PC-3 (cell line): ENCODE measurements around the gene RBMS3. TPM values are rescaled to one million over a fixed set of nuclear protein-coding genes. Genes with fewer than 3 reads are reported as not detected.
"Not testable (repeated sequence)": the region's sequence is repeated elsewhere in the genome, so short reads cannot be mapped to it uniquely, and the experiment has no call there.

Experiments used
- ATAC-seq: fragments of 200-7000 bp; cut with Tn5 transposase; 2 replicates; pipeline ENCODE4 v1.9.1; 2020; ENCODE audit warnings: mild to moderate bottlenecking, moderate library complexity
- BruUV-seq: library from RNA; stranded (reverse); fragments of 400-500 nt; replicated peaks from 2 replicates; lab custom pipeline; 2021; lab: Mats Ljungman, UMichigan
- CTCF ChIA-PET: fragments of 300-600 bp; sonication (Branson Sonifier 250); formaldehyde crosslinking; loops from one replicate; lab custom pipeline; 2022; ENCODE audit warnings: antibody characterized with exemption; lab: Charles Lee
- POLR2A ChIA-PET: fragments of 300-600 bp; sonication (Branson Sonifier 250); formaldehyde crosslinking; loops from one replicate; lab custom pipeline; 2022; ENCODE audit warnings: antibody characterized with exemption; ENCODE audit not compliant: unreplicated experiment; lab: Charles Lee
- DNase-seq: peaks from one replicate; pipeline ENCODE4 v3.0.0-alpha.2; 2015
- H2AFZ ChIP-seq: fragments of 300-600 bp; sonication (generic); 2 replicates; pipeline ENCODE4 v1.6.0; 2016; ENCODE audit warnings: antibody characterized with exemption, low read length
- H3F3A ChIP-seq: fragments of 300-600 bp; sonication (generic); one replicate; pipeline ENCODE4 v1.6.0; 2017; ENCODE audit warnings: antibody characterized with exemption, low read length, control low read depth, mild to moderate bottlenecking; ENCODE audit not compliant: unreplicated experiment
- H3K27ac ChIP-seq: fragments of 300-600 bp; sonication (generic); 2 replicates; pipeline ENCODE4 v1.5.1; 2016; ENCODE audit warnings: mild to moderate bottlenecking, low read length
- H3K27me3 ChIP-seq: fragments of 300-600 bp; sonication (generic); 2 replicates; pipeline ENCODE4 v1.6.1; 2016; ENCODE audit warnings: low read length, mixed read lengths
- H3K36me3 ChIP-seq: fragments of 300-600 bp; sonication (generic); 2 replicates; pipeline ENCODE4 v1.6.1; 2016; ENCODE audit warnings: low read depth, mixed run types, low read length, mixed read lengths
- H3K4me1 ChIP-seq: fragments of 300-600 bp; sonication (generic); 2 replicates; pipeline ENCODE4 v1.5.1; 2016; ENCODE audit warnings: low read length; ENCODE audit not compliant: insufficient read depth
- H3K4me2 ChIP-seq: fragments of 300-600 bp; sonication (generic); 2 replicates; pipeline ENCODE4 v1.6.0; 2016; ENCODE audit warnings: low read length
- H3K4me3 ChIP-seq: fragments of 300-600 bp; sonication (generic); 2 replicates; pipeline ENCODE4 v1.5.1; 2016; ENCODE audit warnings: mild to moderate bottlenecking, low read length, mixed read lengths
- H3K79me2 ChIP-seq: fragments of 300-600 bp; sonication (generic); 2 replicates; pipeline ENCODE4 v1.6.1; 2017; ENCODE audit warnings: low read length, mixed read lengths
- H3K9ac ChIP-seq: fragments of 300-600 bp; sonication (generic); 2 replicates; pipeline ENCODE4 v1.6.0; 2016; ENCODE audit warnings: mild to moderate bottlenecking, low read length
- H3K9me2 ChIP-seq: fragments of 300-600 bp; sonication (generic); replicated peaks from 2 replicates; pipeline ENCODE4 v1.6.1; 2016; ENCODE audit warnings: mixed run types, low read length, mixed read lengths
- H3K9me3 ChIP-seq: fragments of 300-600 bp; sonication (generic); 2 replicates; pipeline ENCODE4 v1.6.1; 2016; ENCODE audit warnings: low read length, mixed read lengths
- H4K20me1 ChIP-seq: fragments of 300-600 bp; sonication (generic); 2 replicates; pipeline ENCODE4 v1.6.1; 2016; ENCODE audit warnings: low read length, mixed read lengths
- EZH2 ChIP-seq: fragments of 300-600 bp; sonication (generic); IDR thresholded peaks from one replicate; pipeline ENCODE4 v1.6.1; 2017; ENCODE audit warnings: antibody characterized with exemption, mild to moderate bottlenecking, low read length; ENCODE audit not compliant: unreplicated experiment
- EZH2phosphoT487 ChIP-seq: fragments of 300-600 bp; sonication (generic); IDR thresholded peaks from 2 replicates; pipeline ENCODE4 v1.6.1; 2018; ENCODE audit warnings: mild to moderate bottlenecking, antibody characterized with exemption, low read length, borderline replicate concordance
- intact Hi-C: fragments of 100-400 bp; cut with micrococcal nuclease; formaldehyde crosslinking; loops from 2 replicates; pipeline ENCODE4 v1.9.0; 2023
- total RNA-seq: library from RNA; depleted of rRNA; stranded (reverse); fragments of >200 nt; gene quantifications from 2 replicates; pipeline ENCODE4 v1.2.3, GENCODE V29; 2014
- TF ChIP-seq, protein P1 (sequence below): fragments of 300-600 bp; sonication (generic); conservative IDR thresholded peaks from 2 replicates; pipeline ENCODE4 v1.5.1; 2017; ENCODE audit warnings: antibody characterized with exemption, low read depth, mild to moderate bottlenecking, low read length

Gene RBMS3
- total RNA-seq, 1 experiment from 2014 or later: 5.4 TPM

DNA sequence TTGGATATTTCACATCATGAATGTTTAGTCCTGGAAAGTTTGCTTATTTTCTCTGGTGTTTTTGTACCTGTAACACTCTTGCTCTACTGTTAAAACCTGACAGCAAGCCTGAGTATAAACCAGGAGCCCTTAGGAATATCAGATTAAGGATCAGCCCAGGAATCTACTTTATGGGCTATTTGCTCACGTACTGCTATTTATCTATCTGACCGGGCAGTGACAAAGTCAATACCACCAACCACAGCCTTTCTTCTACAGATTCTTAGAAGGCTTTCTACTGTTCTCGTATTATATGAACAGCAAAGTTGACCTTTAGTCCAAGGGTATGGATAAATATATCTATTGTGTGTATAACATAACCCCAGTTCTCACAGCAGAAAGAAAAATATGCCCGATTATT lies 521.2 kb downstream of the RBMS3 start:
- H3K4me2 ChIP-seq: 0 out of 2 replicates have a peak overlapping the region, but pooled peaks have one; percentile 10
- no peaks in the 10 kb centered on the region for H3K9me3 ChIP-seq
- H3K4me3 ChIP-seq: no peak overlapping the region
- ChIA-PET CTCF (no interaction called here), POLR2A (no interaction called here)
- H4K20me1 ChIP-seq: no peaks in the 10 kb centered on the region
- TF ChIP-seq EZH2phosphoT487: no peak
- TF ChIP-seq EZH2: no peak
- TF ChIP-seq, protein P1, sequence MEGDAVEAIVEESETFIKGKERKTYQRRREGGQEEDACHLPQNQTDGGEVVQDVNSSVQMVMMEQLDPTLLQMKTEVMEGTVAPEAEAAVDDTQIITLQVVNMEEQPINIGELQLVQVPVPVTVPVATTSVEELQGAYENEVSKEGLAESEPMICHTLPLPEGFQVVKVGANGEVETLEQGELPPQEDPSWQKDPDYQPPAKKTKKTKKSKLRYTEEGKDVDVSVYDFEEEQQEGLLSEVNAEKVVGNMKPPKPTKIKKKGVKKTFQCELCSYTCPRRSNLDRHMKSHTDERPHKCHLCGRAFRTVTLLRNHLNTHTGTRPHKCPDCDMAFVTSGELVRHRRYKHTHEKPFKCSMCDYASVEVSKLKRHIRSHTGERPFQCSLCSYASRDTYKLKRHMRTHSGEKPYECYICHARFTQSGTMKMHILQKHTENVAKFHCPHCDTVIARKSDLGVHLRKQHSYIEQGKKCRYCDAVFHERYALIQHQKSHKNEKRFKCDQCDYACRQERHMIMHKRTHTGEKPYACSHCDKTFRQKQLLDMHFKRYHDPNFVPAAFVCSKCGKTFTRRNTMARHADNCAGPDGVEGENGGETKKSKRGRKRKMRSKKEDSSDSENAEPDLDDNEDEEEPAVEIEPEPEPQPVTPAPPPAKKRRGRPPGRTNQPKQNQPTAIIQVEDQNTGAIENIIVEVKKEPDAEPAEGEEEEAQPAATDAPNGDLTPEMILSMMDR: no peak
- no peaks in the 10 kb centered on the region for H3F3A ChIP-seq
- ATAC-seq (peak; percentile 94), DNase-seq (peak; percentile 74)
- H2AFZ ChIP-seq: no peak overlapping the region
- H3K27me3 ChIP-seq: no peaks in the 10 kb centered on the region
- no peaks in the 10 kb centered on the region for H3K9me2 ChIP-seq
- no peak overlapping the region for H3K9ac ChIP-seq
- no peaks in the 10 kb centered on the region for H3K36me3 ChIP-seq
- intact Hi-C loops: loop anchor here (5.0 kb wide), 1 partner anchor 125 kb away; no protein-coding TSS in a partner anchor
- no peaks in the 10 kb centered on the region for H3K79me2 ChIP-seq
- H3K4me1 ChIP-seq: peaks cover 11% of the 10 kb centered on the region
- BruUV-seq: no TSS peak
- no peak overlapping the region for H3K27ac ChIP-seq

DNA sequence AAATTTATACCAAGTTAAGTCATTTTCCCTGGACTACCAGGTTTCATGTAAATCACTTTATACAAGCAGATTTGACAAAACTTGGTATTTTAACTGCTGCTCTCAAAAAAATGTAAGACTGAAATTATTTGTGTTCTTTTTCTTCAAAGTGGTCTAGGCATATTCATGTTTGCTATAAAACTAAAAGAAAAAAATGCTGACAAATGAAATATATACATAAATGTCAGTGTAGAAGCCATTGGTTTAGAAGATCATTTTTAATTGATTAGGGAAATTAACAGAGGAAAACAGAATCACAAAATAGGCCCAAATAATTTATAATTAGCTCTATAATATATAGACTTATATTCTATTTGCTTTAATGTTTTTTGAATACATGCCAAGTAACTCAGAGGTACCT lies 523.2 kb downstream of the RBMS3 start:
- Histone ChIP-seq H2AFZ (no peak overlapping the region), H3K9ac (no peak overlapping the region), H3F3A (no peaks in the 10 kb centered on the region), H3K9me2 (no peaks in the 10 kb centered on the region), H3K27ac (no peak overlapping the region), H4K20me1 (no peaks in the 10 kb centered on the region), H3K4me1 (peaks cover 11% of the 10 kb centered on the region), H3K4me3 (no peak overlapping the region), H3K27me3 (no peaks in the 10 kb centered on the region), H3K79me2 (no peaks in the 10 kb centered on the region), H3K4me2 (no peak overlapping the region), H3K36me3 (no peaks in the 10 kb centered on the region), H3K9me3 (no peaks in the 10 kb centered on the region)
- BruUV-seq: no TSS peak
- ATAC-seq (no peak), DNase-seq (no peak)
- intact Hi-C loops: loop anchor here (5.0 kb wide), 1 partner anchor 123 kb away; no protein-coding TSS in a partner anchor
- CTCF ChIA-PET: no interaction called here
- POLR2A ChIA-PET: no interaction called here
- TF ChIP-seq EZH2phosphoT487 (no peak), EZH2 (no peak)
- TF ChIP-seq, protein P1: no peak

DNA sequence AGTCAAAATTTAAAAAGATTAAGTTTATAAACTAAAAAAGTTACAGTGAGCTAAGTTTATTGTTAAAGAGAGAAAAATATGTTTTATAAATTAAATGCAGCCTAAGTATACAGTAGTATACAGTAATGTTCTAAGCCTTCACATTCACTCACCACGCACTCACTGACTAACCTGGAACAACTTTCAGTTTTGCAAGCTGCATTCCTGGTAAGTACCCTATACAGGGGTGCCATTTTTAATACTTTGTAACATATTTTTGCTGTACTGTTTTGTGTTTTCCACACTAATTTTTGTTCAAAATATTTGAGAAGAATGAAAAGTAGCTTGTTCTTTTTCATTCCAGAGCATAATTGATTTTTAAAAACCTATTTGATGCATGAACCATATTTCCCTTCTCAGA lies 524.9 kb downstream of the RBMS3 start:
- no peak overlapping the region for H2AFZ ChIP-seq
- CTCF ChIA-PET: no interaction called here
- H3F3A ChIP-seq: no peaks in the 10 kb centered on the region
- H4K20me1 ChIP-seq: no peaks in the 10 kb centered on the region
- no peak overlapping the region for H3K4me3 ChIP-seq
- no peaks in the 10 kb centered on the region for H3K9me3 ChIP-seq
- H3K27me3 ChIP-seq: no peaks in the 10 kb centered on the region
- H3K4me1 ChIP-seq: peaks cover 11% of the 10 kb centered on the region
- no TSS peak for BruUV-seq
- H3K36me3 ChIP-seq: no peaks in the 10 kb centered on the region
- no peak overlapping the region for H3K4me2 ChIP-seq
- intact Hi-C loops: no loop called here
- H3K27ac ChIP-seq: no peak overlapping the region
- POLR2A ChIA-PET: no interaction called here
- H3K9me2 ChIP-seq: no peaks in the 10 kb centered on the region
- DNase-seq (no peak), ATAC-seq (no peak)
- TF ChIP-seq EZH2phosphoT487: no peak
- H3K79me2 ChIP-seq: no peaks in the 10 kb centered on the region
- no peak overlapping the region for H3K9ac ChIP-seq

DNA sequence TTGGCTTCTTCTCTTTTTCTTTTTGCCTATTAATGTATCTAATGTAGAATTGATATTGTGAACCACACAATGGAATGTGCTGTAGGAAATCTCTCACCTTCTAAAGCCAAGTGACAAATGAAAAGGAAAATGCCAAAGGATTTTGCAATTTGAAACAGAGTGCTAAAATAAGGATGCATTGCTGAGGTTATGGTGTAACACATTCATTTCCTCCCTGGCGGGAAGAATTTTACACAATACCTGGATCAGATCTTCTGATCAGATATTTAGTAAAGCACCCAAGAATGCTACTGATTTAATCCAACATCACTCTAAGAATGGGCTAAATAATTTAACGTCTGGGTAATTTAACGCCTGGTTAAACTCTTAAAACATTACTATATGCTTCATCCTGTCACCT lies 527.5 kb downstream of the RBMS3 start:
- BruUV-seq, POLR2A ChIA-PET: not testable (repeated sequence)

More for the DNA sequence above, 527.5 kb downstream of the RBMS3 start:
- H3K36me3 ChIP-seq, H3K79me2 ChIP-seq, H3K9me2 ChIP-seq, H2AFZ ChIP-seq, intact Hi-C loops, H3K4me1 ChIP-seq, H4K20me1 ChIP-seq, H3F3A ChIP-seq, H3K4me2 ChIP-seq, CTCF ChIA-PET, H3K27me3 ChIP-seq, H3K9ac ChIP-seq, ATAC-seq, DNase-seq, H3K4me3 ChIP-seq, H3K27ac ChIP-seq, H3K9me3 ChIP-seq: not testable (repeated sequence)
